H9 (cell line): ENCODE results near the gene MYLK4. TPM values are rescaled to one million over a fixed set of nuclear protein-coding genes. Genes with fewer than 3 reads are reported as not detected.

Experiments used
- DNase-seq: peaks from one replicate; pipeline ENCODE4 v3.0.0-alpha.2; 2017
- H2AFZ ChIP-seq: one replicate; pipeline ENCODE4 v1.6.1; 2013; ENCODE audit warnings: mild to moderate bottlenecking, low read length, control low read depth, moderate library complexity
- H2AK5ac ChIP-seq: 2 replicates; pipeline ENCODE4 v1.6.1; 2013; ENCODE audit warnings: low read length, control low read depth, mixed read lengths; ENCODE audit not compliant: insufficient read length
- H2BK120ac ChIP-seq: one replicate; pipeline ENCODE4 v1.6.1; 2013; ENCODE audit warnings: low read depth, mild to moderate bottlenecking, low read length, control low read depth, inconsistent platforms; ENCODE audit not compliant: poor library complexity, severe bottlenecking
- H2BK12ac ChIP-seq: 2 replicates; pipeline ENCODE4 v1.6.1; 2013; ENCODE audit warnings: low read length, control low read depth, mixed read lengths, low read depth; ENCODE audit not compliant: insufficient read length
- H2BK15ac ChIP-seq: 2 replicates; pipeline ENCODE4 v1.6.1; 2013; ENCODE audit warnings: low read depth, low read length, control low read depth
- H2BK20ac ChIP-seq: one replicate; pipeline ENCODE4 v1.6.1; 2013; ENCODE audit warnings: low read depth, mild to moderate bottlenecking, low read length, control low read depth, inconsistent platforms; ENCODE audit not compliant: poor library complexity, severe bottlenecking
- H2BK5ac ChIP-seq: 2 replicates; pipeline ENCODE4 v1.6.1; 2013; ENCODE audit warnings: low read length, control low read depth, mixed read lengths; ENCODE audit not compliant: insufficient read length
- H3K14ac ChIP-seq: 2 replicates; pipeline ENCODE4 v1.6.1; 2013; ENCODE audit warnings: low read length, control low read depth; ENCODE audit not compliant: insufficient read depth
- H3K18ac ChIP-seq: 2 replicates; pipeline ENCODE4 v1.6.1; 2013; ENCODE audit warnings: low read depth, mild to moderate bottlenecking, mixed read lengths, low read length, control low read depth; ENCODE audit not compliant: insufficient read length
- H3K23ac ChIP-seq: 2 replicates; pipeline ENCODE4 v1.6.1; 2013; ENCODE audit warnings: low read length, control low read depth, mixed read lengths, low read depth; ENCODE audit not compliant: insufficient read length
- H3K23me2 ChIP-seq: 2 replicates; pipeline ENCODE4 v1.6.1; 2013; ENCODE audit warnings: low read depth, mild to moderate bottlenecking, mixed read lengths, low read length, control low read depth; ENCODE audit not compliant: insufficient read length, poor library complexity, severe bottlenecking
- H3K27ac ChIP-seq: 2 replicates; pipeline ENCODE4 v1.5.1; 2013; ENCODE audit warnings: low read length, control low read depth, mixed read lengths, low read depth; ENCODE audit not compliant: insufficient read length
- H3K27me3 ChIP-seq: 2 replicates; pipeline ENCODE4 v1.6.1; 2013; ENCODE audit warnings: low read length, control low read depth, inconsistent platforms; ENCODE audit not compliant: insufficient read depth
- H3K4ac ChIP-seq: 2 replicates; pipeline ENCODE4 v1.6.1; 2013; ENCODE audit warnings: low read depth, mild to moderate bottlenecking, control low read depth, inconsistent platforms, low read length, moderate library complexity
- H3K4me1 ChIP-seq: 2 replicates; pipeline ENCODE4 v1.6.1; 2013; ENCODE audit warnings: low read length, control low read depth, inconsistent platforms; ENCODE audit not compliant: insufficient read depth
- H3K4me2 ChIP-seq: 2 replicates; pipeline ENCODE4 v1.6.1; 2013; ENCODE audit warnings: low read length, control low read depth, mixed read lengths; ENCODE audit not compliant: insufficient read length, insufficient read depth
- H3K56ac ChIP-seq: 2 replicates; pipeline ENCODE4 v1.6.1; 2013; ENCODE audit warnings: low read depth, mild to moderate bottlenecking, mixed read lengths, low read length, control low read depth; ENCODE audit not compliant: insufficient read length
- H3K79me1 ChIP-seq: 2 replicates; pipeline ENCODE4 v1.6.1; 2013; ENCODE audit warnings: low read depth, mild to moderate bottlenecking, moderate library complexity, low read length, control low read depth, inconsistent platforms; ENCODE audit not compliant: insufficient read depth, poor library complexity, severe bottlenecking
- H3K79me2 ChIP-seq: 2 replicates; pipeline ENCODE4 v1.6.1; 2013; ENCODE audit warnings: low read length, control low read depth, inconsistent platforms; ENCODE audit not compliant: insufficient read depth
- H3K9ac ChIP-seq: 2 replicates; pipeline ENCODE4 v1.6.1; 2013; ENCODE audit warnings: low read length, control low read depth, mixed read lengths; ENCODE audit not compliant: insufficient read length; ENCODE audit errors: extremely low read depth
- H3K9me3 ChIP-seq: one replicate; pipeline ENCODE4 v1.6.1; 2013; ENCODE audit warnings: low read depth, low read length, inconsistent platforms; ENCODE audit not compliant: control insufficient read depth
- H3T11ph ChIP-seq: one replicate; pipeline ENCODE4 v1.6.1; 2013; ENCODE audit warnings: mild to moderate bottlenecking, low read length, control low read depth, inconsistent platforms
- H4K20me1 ChIP-seq: one replicate; pipeline ENCODE4 v1.6.1; 2013; ENCODE audit not compliant: control insufficient read depth, insufficient read length, insufficient read depth
- H4K5ac ChIP-seq: 2 replicates; pipeline ENCODE4 v1.6.1; 2013; ENCODE audit warnings: low read depth, mild to moderate bottlenecking, mixed read lengths, low read length, control low read depth; ENCODE audit not compliant: insufficient read length
- H4K8ac ChIP-seq: replicated peaks from 2 replicates; pipeline ENCODE4 v1.6.1; 2013; ENCODE audit warnings: low read length, control low read depth, mixed read lengths, low read depth; ENCODE audit not compliant: insufficient read length
- H4K91ac ChIP-seq: 2 replicates; pipeline ENCODE4 v1.6.1; 2013; ENCODE audit warnings: low read depth, mild to moderate bottlenecking, moderate library complexity, mixed read lengths, low read length, control low read depth; ENCODE audit not compliant: insufficient read length
- H3K27ac Mint-ChIP-seq, 3 experiments: 2 replicates in 2 of 3; 3 replicates in 1 of 3; pipeline ENCODE4 v1.8.0; 2020 to 2021; ENCODE audit warnings: mixed read lengths in 3 of 3, mild to moderate bottlenecking in 1 of 3, moderate library complexity in 1 of 3
- H3K27me3 Mint-ChIP-seq: 2 replicates; pipeline ENCODE4 v1.8.0; 2021; ENCODE audit warnings: low read depth, mild to moderate bottlenecking, moderate library complexity, mixed read lengths
- H3K36me3 Mint-ChIP-seq, 3 experiments: 2 replicates in 2 of 3; 3 replicates in 1 of 3; pipeline ENCODE4 v1.8.0; 2020 to 2021; ENCODE audit warnings: low read depth in 3 of 3, mixed read lengths in 3 of 3; ENCODE audit not compliant: insufficient read depth in 1 of 3
- H3K4me1 Mint-ChIP-seq, 2 experiments: 2 replicates each; pipeline ENCODE4 v1.8.0; 2020; ENCODE audit warnings: mixed read lengths in 2 of 2
- H3K4me3 Mint-ChIP-seq, 2 experiments: 2 replicates in 1 of 2; 3 replicates in 1 of 2; pipeline ENCODE4 v1.8.0; 2020 to 2021; ENCODE audit warnings: mild to moderate bottlenecking in 2 of 2, mixed read lengths in 2 of 2, moderate library complexity in 1 of 2
- H3K9me3 Mint-ChIP-seq, 2 experiments: 2 replicates in 1 of 2; 3 replicates in 1 of 2; pipeline ENCODE4 v1.8.0; 2020; ENCODE audit warnings: mild to moderate bottlenecking in 2 of 2, mixed read lengths in 2 of 2, moderate library complexity in 1 of 2
- WGBS: extraction: QIAGEN DNeasy Blood & Tissue Kit; methylation state at CpG from one replicate; pipeline ENCODE4 v1.1.7; 2013; ENCODE audit warnings: missing lambda C conversion rate, low lambda C conversion rate, mixed read lengths; ENCODE audit not compliant: insufficient read length; ENCODE audit errors: extremely low coverage; 5-methylcytosine and 5-hydroxymethylcytosine counted together
- total RNA-seq: library from RNA; stranded (reverse); gene quantifications from 2 replicates; pipeline ENCODE4 v1.2.1, GENCODE V29; 2021
- TF ChIP-seq, protein P1 (sequence below): fragments of 200-600 bp; sonication (generic); conservative IDR thresholded peaks from 3 replicates; pipeline ENCODE4 v1.8.0; 2021; ENCODE audit warnings: antibody characterized with exemption, mild to moderate bottlenecking

MYLK4 gene
- total RNA-seq, 1 experiment from 2014 or later: 0.28 TPM

DNA sequence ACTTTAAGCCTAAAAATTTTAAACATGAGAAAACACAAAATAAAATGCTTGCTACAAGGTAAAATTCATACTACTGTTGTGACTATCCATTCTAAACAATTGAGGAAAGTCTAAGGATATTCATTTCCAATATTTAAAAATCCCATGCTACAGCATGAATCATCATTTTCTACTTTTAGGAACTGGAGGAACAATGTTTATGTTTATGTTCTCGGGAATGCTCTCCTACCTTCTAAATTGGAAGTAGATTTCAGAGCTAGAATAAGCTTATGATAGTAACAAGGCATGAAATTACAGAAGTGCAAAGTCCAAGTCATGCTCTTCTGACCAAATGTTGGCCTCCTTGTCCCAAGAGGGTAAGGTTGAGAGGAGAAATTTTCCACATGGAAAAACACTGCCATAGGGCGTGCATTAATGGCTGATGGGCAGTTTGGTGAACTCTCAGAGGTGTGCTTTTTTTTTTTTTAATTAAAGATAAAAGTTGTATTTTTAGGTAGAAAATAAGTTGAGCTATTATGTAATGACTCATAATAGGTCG, 6.0 kb upstream of the MYLK4 start:
- no peak overlapping the region for H2BK5ac ChIP-seq
- H2BK120ac ChIP-seq: no peak overlapping the region
- H3K4me1 ChIP-seq: no peaks in the 10 kb centered on the region
- no peak overlapping the region for H3K4me3 Mint-ChIP-seq
- H2BK20ac ChIP-seq: no peak overlapping the region
- H3K14ac ChIP-seq: no peak overlapping the region
- no peaks in the 10 kb centered on the region for H4K20me1 ChIP-seq
- no peak overlapping the region for H3T11ph ChIP-seq
- no peak overlapping the region for H3K27ac Mint-ChIP-seq
- H3K9me3 Mint-ChIP-seq: peaks cover 8 to 12% of the 10 kb centered on the region in 2 experiments
- WGBS: 100% methylated on average over 1 of the region's 3 CpGs
- peaks cover 3% of the 10 kb centered on the region; the same call in 1 of the 2 replicates for H3K27me3 Mint-ChIP-seq
- TF ChIP-seq, protein P1, sequence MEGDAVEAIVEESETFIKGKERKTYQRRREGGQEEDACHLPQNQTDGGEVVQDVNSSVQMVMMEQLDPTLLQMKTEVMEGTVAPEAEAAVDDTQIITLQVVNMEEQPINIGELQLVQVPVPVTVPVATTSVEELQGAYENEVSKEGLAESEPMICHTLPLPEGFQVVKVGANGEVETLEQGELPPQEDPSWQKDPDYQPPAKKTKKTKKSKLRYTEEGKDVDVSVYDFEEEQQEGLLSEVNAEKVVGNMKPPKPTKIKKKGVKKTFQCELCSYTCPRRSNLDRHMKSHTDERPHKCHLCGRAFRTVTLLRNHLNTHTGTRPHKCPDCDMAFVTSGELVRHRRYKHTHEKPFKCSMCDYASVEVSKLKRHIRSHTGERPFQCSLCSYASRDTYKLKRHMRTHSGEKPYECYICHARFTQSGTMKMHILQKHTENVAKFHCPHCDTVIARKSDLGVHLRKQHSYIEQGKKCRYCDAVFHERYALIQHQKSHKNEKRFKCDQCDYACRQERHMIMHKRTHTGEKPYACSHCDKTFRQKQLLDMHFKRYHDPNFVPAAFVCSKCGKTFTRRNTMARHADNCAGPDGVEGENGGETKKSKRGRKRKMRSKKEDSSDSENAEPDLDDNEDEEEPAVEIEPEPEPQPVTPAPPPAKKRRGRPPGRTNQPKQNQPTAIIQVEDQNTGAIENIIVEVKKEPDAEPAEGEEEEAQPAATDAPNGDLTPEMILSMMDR: no peak
- H2AK5ac ChIP-seq: no peak overlapping the region
- no peak overlapping the region for H3K27ac ChIP-seq
- H2BK12ac ChIP-seq: no peak overlapping the region
- H3K56ac ChIP-seq: no peak overlapping the region
- no peak overlapping the region for H3K9ac ChIP-seq
- H3K4me1 Mint-ChIP-seq: no peaks in the 10 kb centered on the region
- H3K18ac ChIP-seq: no peak overlapping the region
- H3K79me2 ChIP-seq: no peaks in the 10 kb centered on the region; the same call in 1 of the 2 replicates
- no peak overlapping the region for H2AFZ ChIP-seq
- no peak overlapping the region for H3K23ac ChIP-seq
- H3K79me1 ChIP-seq: no peaks in the 10 kb centered on the region
- H3K9me3 ChIP-seq: no peaks in the 10 kb centered on the region
- H3K23me2 ChIP-seq: no peaks in the 10 kb centered on the region
- no peak for DNase-seq
- H3K36me3 Mint-ChIP-seq: no peaks in the 10 kb centered on the region
- H3K4ac ChIP-seq: no peak overlapping the region
- H4K5ac ChIP-seq: no peak overlapping the region
- no peak overlapping the region for H4K91ac ChIP-seq
- no peak overlapping the region for H3K4me2 ChIP-seq
- no peak overlapping the region for H4K8ac ChIP-seq
- H3K27me3 ChIP-seq: no peaks in the 10 kb centered on the region
- no peak overlapping the region for H2BK15ac ChIP-seq
